Fibroblast of lung (primary cell): ENCODE measurements around the gene MALAT1. TPM values are rescaled to one million over a fixed set of nuclear protein-coding genes. Genes with fewer than 3 reads are reported as not detected.
"Not testable (repeated sequence)": the region's sequence is repeated elsewhere in the genome, so short reads cannot be mapped to it uniquely, and the experiment has no call there.

Experiments
- DNase-seq, 2 donors: peaks; one replicate each; pipeline versions ENCODE4 v3.0.0 to v3.0.0-alpha.2; 2010; ENCODE audit warnings: low read depth in 2 of 2
- H2AFZ ChIP-seq: 2 replicates; pipeline ENCODE4 v1.5.1; 2012; ENCODE audit warnings: low read length, control low read depth, inconsistent platforms
- H3K27ac ChIP-seq: 2 replicates; pipeline ENCODE4 v1.5.1; 2011; ENCODE audit warnings: low read length, control low read depth; ENCODE audit not compliant: insufficient read depth
- H3K27me3 ChIP-seq: 2 replicates; pipeline ENCODE4 v1.5.1; 2011; ENCODE audit warnings: mild to moderate bottlenecking, low read length; ENCODE audit not compliant: control insufficient read depth, insufficient read depth
- H3K36me3 ChIP-seq: 2 replicates; pipeline ENCODE4 v1.5.1; 2011; ENCODE audit warnings: low read length; ENCODE audit not compliant: control insufficient read depth, insufficient read depth
- H3K4me1 ChIP-seq: 2 replicates; pipeline ENCODE4 v1.5.1; 2011; ENCODE audit warnings: low read length; ENCODE audit not compliant: control insufficient read depth, insufficient read depth; ENCODE audit errors: extremely low read depth
- H3K4me2 ChIP-seq: 2 replicates; pipeline ENCODE4 v1.5.1; 2011; ENCODE audit warnings: low read length, control low read depth; ENCODE audit not compliant: insufficient read depth; ENCODE audit errors: extremely low read depth
- H3K4me3 ChIP-seq, 4 experiments: fragments of 200-600 bp in 1 of 4; sonication (generic) in 1 of 4; replicated peaks in 1 of 4; 2 replicates each; pipeline ENCODE4 v1.5.1; 2011 to 2016; ENCODE audit warnings: low read length in 4 of 4, low read depth in 3 of 4, mild to moderate bottlenecking in 3 of 4, control low read depth in 2 of 4, inconsistent platforms in 1 of 4, mixed read lengths in 1 of 4; ENCODE audit not compliant: insufficient read depth in 1 of 4; ENCODE audit errors: control extremely low read depth in 1 of 4
- H3K79me2 ChIP-seq: 2 replicates; pipeline ENCODE4 v1.5.1; 2012; ENCODE audit warnings: mild to moderate bottlenecking, low read length, inconsistent platforms; ENCODE audit not compliant: control insufficient read depth, insufficient read depth
- H3K9ac ChIP-seq: 2 replicates; pipeline ENCODE4 v1.5.1; 2011; ENCODE audit warnings: mild to moderate bottlenecking, low read length, control low read depth; ENCODE audit not compliant: insufficient read depth
- H3K9me3 ChIP-seq: 2 replicates; pipeline ENCODE4 v1.5.1; 2012; ENCODE audit warnings: low read depth, low read length; ENCODE audit not compliant: control insufficient read depth, insufficient read depth
- H4K20me1 ChIP-seq: 2 replicates; pipeline ENCODE4 v1.5.1; 2011; ENCODE audit warnings: low read length; ENCODE audit not compliant: control insufficient read depth, insufficient read depth; ENCODE audit errors: extremely low read depth
- CTCF ChIP-seq, 2 donors: IDR thresholded peaks in 1 of 2; conservative IDR thresholded peaks in 1 of 2; 1 replicate in 1 of 2; 2 replicates in 1 of 2; pipeline ENCODE4 v1.5.1; 2011 to 2012; ENCODE audit warnings: low read length in 2 of 2, control low read depth in 1 of 2, inconsistent platforms in 1 of 2, low read depth in 1 of 2, mild to moderate bottlenecking in 1 of 2
- EZH2 ChIP-seq: IDR thresholded peaks from 2 replicates; pipeline ENCODE4 v1.5.1; 2012; ENCODE audit warnings: low read length, control low read depth, mild to moderate bottlenecking; ENCODE audit errors: missing control alignments
- polyA plus RNA-seq, 2 donors: library from polyadenylated mRNA; depleted of rRNA in 1 of 2; stranded (reverse) in 1 of 2; unstranded in 1 of 2; fragments of >200 nt; gene quantifications; 2 replicates each; pipeline ENCODE4 v1.2.1, GENCODE V29; 2011 to 2012; ENCODE audit warnings: missing spikeins in 1 of 2
- total RNA-seq: library from RNA; depleted of rRNA; stranded (reverse); fragments of >200 nt; gene quantifications from 2 replicates; pipeline ENCODE4 v1.2.1, GENCODE V29; 2014

The MALAT1 gene
- total and polyA plus RNA-seq, 2 donors (not counting 1 experiment from before 2014, with no cell fraction given) = 583 to 21,991 TPM

DNA sequence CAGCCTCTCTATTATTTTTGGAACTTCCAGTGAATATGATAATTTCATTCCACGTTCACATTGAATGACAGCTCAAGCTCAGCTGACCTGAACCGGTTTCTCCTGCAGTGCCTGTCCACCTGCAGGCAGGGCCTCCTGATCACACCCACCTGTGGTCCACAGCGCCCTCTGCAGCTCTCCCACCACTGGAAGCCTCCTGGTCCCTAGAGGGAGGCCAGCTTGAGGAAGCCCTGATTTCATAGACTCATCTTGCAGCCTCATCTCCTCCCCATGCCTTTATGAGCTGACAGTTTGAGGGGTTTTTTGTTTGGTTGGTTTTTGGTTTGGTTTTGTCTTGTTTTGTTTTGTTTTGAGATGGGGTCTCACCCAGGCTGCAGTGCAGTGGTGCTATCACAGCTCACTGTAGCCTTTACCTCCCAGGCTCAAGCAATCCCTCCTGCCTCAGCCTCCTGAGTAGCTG, 29.9 kb upstream of the MALAT1 start:
- Histone ChIP-seq H3K27me3 (no peaks in the 10 kb centered on the region), H3K4me1 (peaks cover 10% of the 10 kb centered on the region), H3K9ac (no peak overlapping the region), H2AFZ (no peak overlapping the region), H3K9me3 (no peaks in the 10 kb centered on the region), H3K4me3 (no peak overlapping the region), H3K79me2 (peaks cover 14% of the 10 kb centered on the region), H3K4me2 (no peak overlapping the region), H3K27ac (no peak overlapping the region), H3K36me3 (no peaks in the 10 kb centered on the region), H4K20me1 (no peaks in the 10 kb centered on the region)
- TF ChIP-seq CTCF (conservative IDR thresholded peaks at IDR 0.05 in 1 of 2, IDR thresholded peaks at IDR 0.05 in 1 of 2; ENCODE audit: low read depth in 1 of 2, low read length in 2 of 2) (peak; percentile 18 to 41), EZH2 (no peak)
- peak in 1 of 2 donors; percentile 20 for DNase-seq

GRCh38 chr11:65470433-65471049, 28.3 kb upstream of the MALAT1 start:
- H3K4me2 ChIP-seq = no peak overlapping the region
- H3K9ac ChIP-seq = peak overlapping the region; percentile 16
- no peaks in the 10 kb centered on the region for H3K9me3 ChIP-seq
- H3K27me3 ChIP-seq = no peaks in the 10 kb centered on the region
- peaks cover 20% of the 10 kb centered on the region for H3K79me2 ChIP-seq
- H3K4me1 ChIP-seq = peaks cover 10% of the 10 kb centered on the region
- no peaks in the 10 kb centered on the region for H3K36me3 ChIP-seq
- TF ChIP-seq CTCF (conservative IDR thresholded peaks at IDR 0.05 in 1 of 2, IDR thresholded peaks at IDR 0.05 in 1 of 2; ENCODE audit: low read depth in 1 of 2, low read length in 2 of 2) (no peak), EZH2 (no peak)
- H3K27ac ChIP-seq = peak overlapping the region; percentile 97
- H2AFZ ChIP-seq = no peak overlapping the region
- H3K4me3 ChIP-seq = no peak overlapping the region
- no peaks in the 10 kb centered on the region for H4K20me1 ChIP-seq
- no peak for DNase-seq

GRCh38 chr11:65471447-65471891, 27.4 kb upstream of the MALAT1 start:
- no peaks in the 10 kb centered on the region for H3K27me3 ChIP-seq
- H3K36me3 ChIP-seq = no peaks in the 10 kb centered on the region
- H3K79me2 ChIP-seq = peaks cover 24% of the 10 kb centered on the region
- H3K4me3 ChIP-seq = peak overlapping the region in 3 of 4 experiments; percentile 1 to 31 (median 2)
- TF ChIP-seq EZH2 (no peak), CTCF (conservative IDR thresholded peaks at IDR 0.05 in 1 of 2, IDR thresholded peaks at IDR 0.05 in 1 of 2; ENCODE audit: low read depth in 1 of 2, low read length in 2 of 2) (peak; percentile 49 to 67)
- peaks cover 13% of the 10 kb centered on the region for H3K4me1 ChIP-seq
- peak overlapping the region; percentile 72 for H3K9ac ChIP-seq
- H3K27ac ChIP-seq = peak overlapping the region; percentile 97
- H3K4me2 ChIP-seq = peak overlapping the region; percentile 59
- no peaks in the 10 kb centered on the region for H4K20me1 ChIP-seq
- no peak overlapping the region for H2AFZ ChIP-seq
- peak; percentile 74 to 80 for DNase-seq
- H3K9me3 ChIP-seq = no peaks in the 10 kb centered on the region

- Histone ChIP-seq H3K4me3 (peak overlapping the region in 1 of 4 experiments; percentile 8), H3K4me1 (peaks cover 17% of the 10 kb centered on the region), H3K79me2 (peaks cover 35% of the 10 kb centered on the region), H3K27ac (peak overlapping the region; percentile 97)
- not testable (repeated sequence) for H3K9ac ChIP-seq, DNase-seq, H4K20me1 ChIP-seq, H3K27me3 ChIP-seq, H3K4me2 ChIP-seq, H3K36me3 ChIP-seq, H3K9me3 ChIP-seq, H2AFZ ChIP-seq
Observed at GRCh38 chr11:65472588-65473277, 26.1 kb upstream of the MALAT1 start.
